IPS-NIHi11 (cell line): Measurements from ENCODE around the gene POLR3E.
A peak's percentile ranks its signal among the peaks of the same experiment; 100 is the strongest.
"Not testable (repeated sequence)": the region's sequence is repeated elsewhere in the genome, so short reads cannot be mapped to it uniquely, and the experiment has no call there.

Experiments used
- DNase-seq: peaks from one replicate; pipeline ENCODE4 v3.0.0; 2012; ENCODE audit warnings: mixed read lengths, low spot score

POLR3E gene

GRCh38 chr16:22366371-22366770, 69.2 kb downstream of the POLR3E start:
- DNase-seq: no peak

DNA sequence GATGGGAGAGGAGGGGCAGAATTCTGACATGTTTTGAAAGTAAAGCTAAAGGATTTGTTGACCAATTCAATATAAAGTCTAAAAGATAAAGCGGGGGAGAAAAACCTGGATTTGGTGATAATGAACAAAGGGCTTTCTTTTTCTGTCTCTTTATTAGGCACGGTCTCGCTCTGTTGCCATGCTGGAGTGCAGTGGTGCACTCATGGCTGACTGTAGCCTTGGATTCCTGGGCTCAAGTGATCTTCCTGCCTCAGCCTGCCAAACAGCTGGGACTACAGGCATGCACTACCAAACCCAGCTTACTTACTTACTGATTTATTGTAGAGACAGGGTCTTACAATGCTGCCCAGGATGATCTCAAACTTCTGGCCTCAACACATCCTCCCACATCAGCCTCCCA, 69.7 kb downstream of the POLR3E start:
- no peak for DNase-seq

GRCh38 chr16:22368200-22368826, 71.1 kb downstream of the POLR3E start:
- DNase-seq: not testable (repeated sequence)

GRCh38 chr16:22369221-22369811, 72.1 kb downstream of the POLR3E start:
- DNase-seq: no peak

GRCh38 chr16:22370038-22370820, 73.0 kb downstream of the POLR3E start:
- no peak for DNase-seq

- no peak for DNase-seq
Measured at GRCh38 chr16:22372882-22373661, 75.9 kb downstream of the POLR3E start.

GRCh38 chr16:22373662-22374310, 76.6 kb downstream of the POLR3E start:
- DNase-seq: peak; percentile 44

DNA sequence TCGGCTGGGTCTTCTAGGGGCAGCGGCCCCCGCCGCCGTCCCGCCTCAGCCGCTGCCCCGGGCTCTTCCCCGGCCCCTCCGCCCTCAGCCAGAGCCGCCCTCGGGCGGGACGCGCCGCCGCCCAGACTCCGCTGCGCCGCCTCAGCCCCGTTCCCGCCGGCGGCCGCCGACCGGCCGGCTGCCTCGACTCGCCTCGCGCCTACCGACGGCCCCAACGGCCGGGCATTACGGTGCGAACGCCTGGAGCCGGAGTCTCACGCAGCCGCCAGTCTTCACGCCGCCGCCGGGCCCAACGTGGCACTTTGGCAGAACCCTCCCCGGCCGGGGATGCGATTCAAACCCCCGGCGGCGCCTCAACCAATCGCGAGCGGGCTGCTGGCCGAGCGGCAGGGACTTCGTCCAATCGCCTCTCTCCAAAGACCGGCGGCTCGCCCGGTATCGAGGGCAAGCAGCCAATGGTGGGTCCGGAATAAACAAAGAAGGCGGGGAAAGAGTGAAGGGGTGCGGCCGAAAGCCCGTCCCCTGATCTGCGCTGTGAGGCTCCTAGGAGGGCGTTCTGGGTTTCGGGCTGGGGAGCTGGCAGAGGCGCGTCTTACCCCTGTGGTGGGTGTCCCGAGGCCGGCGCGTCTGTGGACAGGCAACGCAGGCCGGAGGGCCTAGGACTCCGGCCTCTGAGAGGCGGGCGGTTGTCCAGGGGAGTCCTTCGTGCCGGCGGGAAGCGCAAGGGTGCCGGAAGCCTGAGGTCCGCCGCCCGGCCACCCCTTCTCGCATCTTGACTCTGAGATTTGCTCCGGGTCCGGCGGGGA, 77.3 kb downstream of the POLR3E start, which contains the start of gene CDR2:
TSS of gene CDR2 (minus strand) at position 309 of the 806 bp plus-strand sequence. CDS start 310 bp downstream, outside the sequence.
- peak; percentile 99 for DNase-seq

DNA sequence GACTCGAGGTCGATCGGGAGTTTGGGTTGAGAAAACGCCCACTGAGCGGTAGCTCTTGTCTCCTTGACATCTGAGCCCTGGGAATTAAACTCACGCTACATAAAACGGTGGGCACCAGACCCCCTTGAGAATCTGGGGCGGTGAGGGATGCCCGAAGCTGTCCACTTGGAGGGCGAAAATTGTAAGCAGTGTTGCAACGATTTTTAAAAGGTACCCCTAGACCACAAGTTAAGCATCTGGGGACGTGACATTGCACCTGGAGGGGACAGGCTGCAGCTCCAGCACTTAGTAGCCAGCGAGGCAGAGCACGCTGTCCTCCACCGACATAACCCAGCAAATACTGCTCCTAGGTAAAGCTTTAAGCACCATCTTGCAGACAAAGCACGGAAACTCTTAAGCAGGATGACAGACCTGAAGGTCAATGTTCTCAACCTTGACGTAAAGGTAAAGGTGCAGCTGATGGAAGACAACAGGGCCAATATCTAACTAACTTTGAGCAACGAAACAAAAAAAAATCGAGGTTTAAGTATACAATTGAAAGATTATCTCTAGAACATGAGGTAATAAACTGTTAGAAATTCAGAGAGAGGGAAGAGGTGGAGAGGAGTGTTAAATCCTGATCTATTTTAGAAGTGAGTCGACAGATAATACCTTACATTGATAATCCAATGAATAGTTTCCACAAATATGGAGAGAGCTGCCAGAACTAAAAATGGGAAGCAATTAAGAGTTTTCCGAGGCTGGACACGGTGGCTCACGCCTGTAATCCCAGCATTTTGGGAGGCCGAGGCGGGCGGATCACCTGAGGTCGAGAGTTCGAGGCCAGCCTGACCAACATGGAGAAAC, 78.1 kb downstream of the POLR3E start:
- DNase-seq: no peak

- DNase-seq: no peak
Measured at GRCh38 chr16:22375963-22376640, 78.9 kb downstream of the POLR3E start.

GRCh38 chr16:22379656-22380055, 82.4 kb downstream of the POLR3E start:
- DNase-seq: no peak

DNA sequence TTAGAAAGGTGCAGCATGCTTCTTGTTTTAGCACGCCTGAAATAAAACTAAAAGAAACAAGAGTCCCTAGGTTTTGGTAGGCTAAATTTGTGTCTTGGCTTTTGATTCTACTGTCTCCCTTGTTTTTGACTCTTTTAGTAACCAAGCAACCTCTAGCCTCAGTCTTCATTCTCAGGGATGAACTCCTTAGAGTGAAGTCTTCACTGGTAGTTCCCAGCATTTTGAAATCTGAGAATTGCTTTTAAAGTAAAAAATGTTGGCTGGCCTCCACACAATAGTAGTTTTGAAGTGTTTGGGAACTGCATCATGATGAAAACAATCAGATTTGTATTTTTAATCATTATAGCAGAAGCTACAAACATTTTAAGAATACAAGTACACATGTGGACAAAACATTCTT, 83.3 kb downstream of the POLR3E start:
- no peak for DNase-seq

DNA sequence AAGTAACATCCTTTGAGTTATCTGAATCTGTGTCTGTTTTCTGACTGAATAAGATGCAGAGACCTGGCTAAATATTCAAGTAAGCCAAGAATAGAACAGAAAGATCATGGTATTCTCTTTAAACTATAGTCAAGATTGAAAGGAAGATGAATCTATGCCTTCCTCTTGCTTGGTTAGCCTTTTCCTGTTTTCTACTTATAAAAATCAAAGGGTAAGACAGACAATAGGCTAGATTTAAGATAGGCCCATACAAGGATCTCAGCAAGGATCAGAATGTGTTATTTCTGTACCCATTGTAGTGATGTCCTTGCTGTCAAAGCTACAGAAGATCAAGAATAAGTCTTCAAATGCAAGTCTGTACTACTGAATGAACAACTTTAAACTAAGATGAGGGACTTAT, 84.2 kb downstream of the POLR3E start:
- no peak for DNase-seq

- DNase-seq: no peak
Measured at GRCh38 chr16:22383827-22384226, 86.6 kb downstream of the POLR3E start.
